Vagina (tissue), 2 donors: ENCODE measurements around the gene TNRC18. TPM values are rescaled to one million over a fixed set of nuclear protein-coding genes. Genes with fewer than 3 reads are reported as not detected.
"Not testable (repeated sequence)": the region's sequence is repeated elsewhere in the genome, so short reads cannot be mapped to it uniquely, and the experiment has no call there.

Experiments
- DNase-seq, 2 donors: peaks; one replicate each; pipeline ENCODE4 v3.0.0-alpha.2; 2017; ENCODE audit errors: extremely low spot score in 2 of 2
- H3K27ac ChIP-seq: fragments of 200-600 bp; sonication (generic); one replicate; pipeline ENCODE4 v1.5.1; 2019
- H3K27me3 ChIP-seq: fragments of 200-600 bp; sonication (generic); one replicate; pipeline ENCODE4 v1.5.1; 2019
- H3K36me3 ChIP-seq, 2 donors: fragments of 200-600 bp; sonication (generic); one replicate each; pipeline ENCODE4 v1.5.1; 2017 to 2019
- H3K4me1 ChIP-seq: fragments of 200-600 bp; sonication (generic); one replicate; pipeline ENCODE4 v1.5.1; 2019
- H3K4me3 ChIP-seq, 2 donors: fragments of 200-600 bp; sonication (generic); 1 replicate in 1 of 2; 2 replicates in 1 of 2; pipeline ENCODE4 v1.5.1; 2016 to 2019
- H3K9me3 ChIP-seq: fragments of 200-600 bp; sonication (generic); one replicate; pipeline ENCODE4 v1.5.1; 2019
- CTCF ChIP-seq, 3 experiments: fragments of 450-650 bp in 2 of 3; fragments of 200-600 bp in 1 of 3; sonication (generic) in 1 of 3; IDR thresholded peaks; one replicate each; pipeline ENCODE4 v1.5.1; 2017 to 2019; ENCODE audit warnings: antibody characterized with exemption in 3 of 3, mild to moderate bottlenecking in 2 of 3, moderate library complexity in 2 of 3
- POLR2A ChIP-seq, 2 donors: fragments of 450-650 bp; IDR thresholded peaks; one replicate each; pipeline ENCODE4 v1.6.1; 2017; ENCODE audit warnings: antibody characterized with exemption in 2 of 2, mild to moderate bottlenecking in 2 of 2, moderate library complexity in 2 of 2
- POLR2AphosphoS5 ChIP-seq, 2 donors: sonication (generic); formaldehyde crosslinking; IDR thresholded peaks; one replicate each; pipeline ENCODE4 v1.9.0; 2017; ENCODE audit warnings: antibody characterized with exemption in 2 of 2, mild to moderate bottlenecking in 2 of 2, low read depth in 1 of 2; ENCODE audit not compliant: insufficient read depth in 1 of 2
- intact Hi-C: fragments of 100-400 bp; cut with DNase I; formaldehyde crosslinking; loops from one replicate; pipeline ENCODE4 v1.15.1; 2023
- total RNA-seq: library from RNA; depleted of rRNA; stranded (reverse); fragments of >200 nt; gene quantifications from one replicate; pipeline ENCODE4 v1.2.3, GENCODE V29; 2016

Gene TNRC18
- total RNA-seq, 1 donor from 2014 or later: 79.8 TPM

- intact Hi-C loops: no loop called here
- no peak for DNase-seq
- no peak overlapping the region for H3K27ac ChIP-seq
- no peak overlapping the region for H3K4me3 ChIP-seq
- H3K27me3 ChIP-seq: no peaks in the 10 kb centered on the region
- peaks cover 4 to 76% of the 10 kb centered on the region in 2 donors for H3K36me3 ChIP-seq
- TF ChIP-seq POLR2A (IDR thresholded peaks at IDR 0.05) (no peak), POLR2AphosphoS5 (IDR thresholded peaks at IDR 0.05; ENCODE audit: insufficient read depth in 1 of 2, low read depth in 1 of 2) (no peak), CTCF (IDR thresholded peaks at IDR 0.05) (no peak)
- no peaks in the 10 kb centered on the region for H3K4me1 ChIP-seq
- no peaks in the 10 kb centered on the region for H3K9me3 ChIP-seq
Observed at GRCh38 chr7:5314864-5315263, 108.8 kb downstream of the TNRC18 start.

- H3K36me3 ChIP-seq: peaks cover 0 to 72% of the 10 kb centered on the region in 2 donors
- TF ChIP-seq POLR2AphosphoS5 (IDR thresholded peaks at IDR 0.05; ENCODE audit: insufficient read depth in 1 of 2, low read depth in 1 of 2): peak in 1 of 2 donors; percentile 43
- intact Hi-C loops, H3K9me3 ChIP-seq, DNase-seq, H3K4me3 ChIP-seq, H3K27me3 ChIP-seq, H3K4me1 ChIP-seq, H3K27ac ChIP-seq: not testable (repeated sequence)
Observed at GRCh38 chr7:5313076-5313885, 110.4 kb downstream of the TNRC18 start.

- DNase-seq, H3K4me1 ChIP-seq, H3K27ac ChIP-seq, intact Hi-C loops, H3K4me3 ChIP-seq, H3K27me3 ChIP-seq, H3K9me3 ChIP-seq: not testable (repeated sequence)
- H3K36me3 ChIP-seq: peaks cover 0 to 73% of the 10 kb centered on the region in 2 donors
Observed at GRCh38 chr7:5312276-5313070, 111.2 kb downstream of the TNRC18 start.

- Histone ChIP-seq H3K9me3 (no peaks in the 10 kb centered on the region), H3K27ac (no peak overlapping the region), H3K36me3 (peaks cover 0 to 63% of the 10 kb centered on the region in 2 donors), H3K27me3 (no peaks in the 10 kb centered on the region), H3K4me1 (no peaks in the 10 kb centered on the region), H3K4me3 (no peak overlapping the region)
- intact Hi-C loops: no loop called here
- no peak for TF ChIP-seq CTCF (IDR thresholded peaks at IDR 0.05)
- DNase-seq: no peak
Observed at GRCh38 chr7:5310822-5311405, 112.7 kb downstream of the TNRC18 start.

- H3K27ac ChIP-seq: no peak overlapping the region
- no peak for TF ChIP-seq POLR2A (IDR thresholded peaks at IDR 0.05)
- no peak for TF ChIP-seq POLR2AphosphoS5 (IDR thresholded peaks at IDR 0.05; ENCODE audit: insufficient read depth in 1 of 2, low read depth in 1 of 2)
- no peak for TF ChIP-seq CTCF (IDR thresholded peaks at IDR 0.05)
- H3K4me1 ChIP-seq: no peaks in the 10 kb centered on the region
- no peaks in the 10 kb centered on the region for H3K27me3 ChIP-seq
- no peak overlapping the region for H3K4me3 ChIP-seq
- DNase-seq: no peak
- intact Hi-C loops: no loop called here
- no peaks in the 10 kb centered on the region for H3K9me3 ChIP-seq
- peaks cover 0 to 45% of the 10 kb centered on the region in 2 donors for H3K36me3 ChIP-seq
Observed at GRCh38 chr7:5309146-5309545, 114.5 kb downstream of the TNRC18 start.

- DNase-seq, H3K27ac ChIP-seq, intact Hi-C loops, H3K4me1 ChIP-seq, H3K4me3 ChIP-seq, H3K27me3 ChIP-seq, H3K9me3 ChIP-seq: not testable (repeated sequence)
- H3K36me3 ChIP-seq: peaks cover 0 to 43% of the 10 kb centered on the region in 2 donors
Observed at GRCh38 chr7:5307221-5308142, 116.2 kb downstream of the TNRC18 start.

- H3K27ac ChIP-seq, H3K9me3 ChIP-seq, intact Hi-C loops, H3K4me1 ChIP-seq, H3K4me3 ChIP-seq, DNase-seq, H3K27me3 ChIP-seq: not testable (repeated sequence)
- peaks cover 0 to 21% of the 10 kb centered on the region in 2 donors for H3K36me3 ChIP-seq
Observed at GRCh38 chr7:5305050-5305449, 118.6 kb downstream of the TNRC18 start.
